ENCODE results near the gene SCN8A. TPM values are rescaled to one million over a fixed set of nuclear protein-coding genes. Genes with fewer than 3 reads are reported as not detected.

The SCN8A gene
- total and polyA plus RNA-seq, 2 donors (not counting 3 experiments of a cell fraction or from before 2014, with no cell fraction given) = 9.4 to 20.4 TPM

DNA sequence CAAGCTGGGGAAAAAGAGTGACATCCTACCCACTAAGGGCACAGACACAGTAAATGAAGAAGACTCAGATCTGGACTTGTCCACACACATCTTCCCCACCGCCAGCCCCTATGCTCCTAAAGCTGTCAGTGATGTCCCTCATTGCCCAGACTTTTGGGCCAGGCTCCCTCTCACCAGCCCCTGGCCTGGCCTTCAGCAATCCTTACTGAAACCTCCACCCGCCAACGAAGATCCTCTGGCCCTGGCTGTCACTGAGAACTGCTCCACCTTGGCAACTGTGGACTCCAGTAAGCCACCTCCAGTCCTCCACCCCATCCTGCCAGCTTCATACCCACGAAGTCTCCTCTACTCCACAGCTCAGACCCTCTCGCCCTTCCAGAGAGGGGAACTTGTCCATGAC, 234.2 kb downstream of the SCN8A start:
- no peak overlapping the region for H3K27ac ChIP-seq (ENCODE audit: insufficient read depth, low read depth, low read length)
- no TSS peak for BruUV-seq (replicated peaks)
- no peak overlapping the region for H3K9ac ChIP-seq (replicated peaks; ENCODE audit: extremely low read depth, insufficient read depth, low read length)
- intact Hi-C loops (cut with micrococcal nuclease) = no loop called here
- POLR2A ChIA-PET = no interaction called here
- dilution Hi-C loops (cut with MboI; ENCODE audit: extremely low pct_ligation_motif_present, low sequenced_read_pairs) = no loop called here
- CTCF ChIA-PET = interaction anchor here (0.7 to 4.7 kb wide), 7 partner anchors 7 to 404 kb away, joined by 3 to 105 read pairs (median 43); a partner anchor contains a TSS
- no peak for TF ChIP-seq JUN (IDR thresholded peaks at IDR 0.05; ENCODE audit: borderline replicate concordance, insufficient read depth, insufficient read length, low read depth)
- TF ChIP-seq FOS (IDR thresholded peaks at IDR 0.05; ENCODE audit: borderline replicate concordance, insufficient read depth, low read length) = no peak
- TF ChIP-seq, protein P1, sequence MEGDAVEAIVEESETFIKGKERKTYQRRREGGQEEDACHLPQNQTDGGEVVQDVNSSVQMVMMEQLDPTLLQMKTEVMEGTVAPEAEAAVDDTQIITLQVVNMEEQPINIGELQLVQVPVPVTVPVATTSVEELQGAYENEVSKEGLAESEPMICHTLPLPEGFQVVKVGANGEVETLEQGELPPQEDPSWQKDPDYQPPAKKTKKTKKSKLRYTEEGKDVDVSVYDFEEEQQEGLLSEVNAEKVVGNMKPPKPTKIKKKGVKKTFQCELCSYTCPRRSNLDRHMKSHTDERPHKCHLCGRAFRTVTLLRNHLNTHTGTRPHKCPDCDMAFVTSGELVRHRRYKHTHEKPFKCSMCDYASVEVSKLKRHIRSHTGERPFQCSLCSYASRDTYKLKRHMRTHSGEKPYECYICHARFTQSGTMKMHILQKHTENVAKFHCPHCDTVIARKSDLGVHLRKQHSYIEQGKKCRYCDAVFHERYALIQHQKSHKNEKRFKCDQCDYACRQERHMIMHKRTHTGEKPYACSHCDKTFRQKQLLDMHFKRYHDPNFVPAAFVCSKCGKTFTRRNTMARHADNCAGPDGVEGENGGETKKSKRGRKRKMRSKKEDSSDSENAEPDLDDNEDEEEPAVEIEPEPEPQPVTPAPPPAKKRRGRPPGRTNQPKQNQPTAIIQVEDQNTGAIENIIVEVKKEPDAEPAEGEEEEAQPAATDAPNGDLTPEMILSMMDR (IDR thresholded peaks at IDR 0.05; ENCODE audit: extremely low read depth in 1 of 2, insufficient read depth in 1 of 2, low read depth in 1 of 2, low read length in 2 of 2) = no peak
- TF ChIP-seq POLR2AphosphoS5 (IDR thresholded peaks at IDR 0.05; ENCODE audit: insufficient read depth, low read depth, low read length) = no peak
- no peak for TF ChIP-seq MYC (IDR thresholded peaks at IDR 0.05; ENCODE audit: low read depth, low read length)
- TF ChIP-seq MAX (IDR thresholded peaks at IDR 0.05; ENCODE audit: insufficient read depth, insufficient read length) = no peak
- TF ChIP-seq EZH2 (IDR thresholded peaks at IDR 0.05; ENCODE audit: borderline replicate concordance, low read depth, low read length, severe bottlenecking) = no peak
- no peak for TF ChIP-seq POLR2A (IDR thresholded peaks at IDR 0.05; ENCODE audit: low read depth, low read length)
- no peak for TF ChIP-seq GATA2 (IDR thresholded peaks at IDR 0.05; ENCODE audit: insufficient read depth, insufficient read length, low read depth, low read length)
- H3K79me2 ChIP-seq (ENCODE audit: control insufficient read depth, insufficient read depth, low read length) = no peaks in the 10 kb centered on the region
- H3K4me3 ChIP-seq (replicated peaks in 1 of 3; ENCODE audit: insufficient read depth in 1 of 3, low read depth in 1 of 3, low read length in 3 of 3) = no peak overlapping the region
- H4K20me1 ChIP-seq (replicated peaks; ENCODE audit: control insufficient read depth, extremely low read depth, insufficient read depth, low read length) = no peaks in the 10 kb centered on the region
- no peaks in the 10 kb centered on the region for H3K36me3 ChIP-seq (ENCODE audit: control insufficient read depth in 2 of 2, extremely low read depth in 1 of 2, insufficient read depth in 2 of 2, low read length in 2 of 2)
- no peak overlapping the region for H3K4me2 ChIP-seq (ENCODE audit: insufficient read depth, low read length)
- no peak overlapping the region for H2AFZ ChIP-seq (ENCODE audit: low read depth, low read length)
- H3K9me1 ChIP-seq (replicated peaks; ENCODE audit: control insufficient read depth, extremely low read depth, insufficient read depth, low read length) = no peaks in the 10 kb centered on the region
- H3K9me3 ChIP-seq (replicated peaks; ENCODE audit: control insufficient read depth, insufficient read depth, low read length) = no peaks in the 10 kb centered on the region
- H3K4me1 ChIP-seq (ENCODE audit: control insufficient read depth, extremely low read depth, insufficient read depth, low read length) = peaks cover 3% of the 10 kb centered on the region
- no peak for FAIRE-seq
- DNase-seq (ENCODE audit: low read depth, low spot score) = no peak
- H3K27me3 ChIP-seq (ENCODE audit: control insufficient read depth in 2 of 2, insufficient read depth in 2 of 2, low read length in 2 of 2) = no peaks in the 10 kb centered on the region

Measured in endothelial cell of umbilical vein (primary cell).